NCI-H128 (cell line): ENCODE measurements around the gene CD1E.
"Not testable (repeated sequence)": the region's sequence is repeated elsewhere in the genome, so short reads cannot be mapped to it uniquely, and the experiment has no call there.

Experiments
- DNase-seq: peaks from one replicate; lab custom pipeline; 2025; ENCODE audit not compliant: unreplicated experiment; lab: John Stamatoyannopoulos, UW

Gene CD1E

GRCh38 chr1:158362482-158362881 is 8.8 kb downstream of the CD1E start:
- no peak for DNase-seq

- DNase-seq: no peak
These were observed 9.2 kb downstream of the CD1E start for GRCh38 chr1:158362941-158363340.

- DNase-seq: no peak
These were observed 13.1 kb downstream of the CD1E start for GRCh38 chr1:158366783-158367182.

- no peak for DNase-seq
These were observed 17.7 kb downstream of the CD1E start for GRCh38 chr1:158371188-158371953.

- not testable (repeated sequence) for DNase-seq
These were observed 20.4 kb downstream of the CD1E start for GRCh38 chr1:158374101-158374500.

- DNase-seq: no peak
These were observed 21.2 kb downstream of the CD1E start for GRCh38 chr1:158374860-158375259.

GRCh38 chr1:158390331-158390730 is 36.6 kb downstream of the CD1E start:
- DNase-seq: no peak

GRCh38 chr1:158391099-158391498 is 37.4 kb downstream of the CD1E start:
- no peak for DNase-seq

GRCh38 chr1:158393476-158393875 is 39.8 kb downstream of the CD1E start:
- DNase-seq: no peak

GRCh38 chr1:158396646-158397045 is 43.0 kb downstream of the CD1E start:
- no peak for DNase-seq

GRCh38 chr1:158398818-158399514 is 45.3 kb downstream of the CD1E start, which contains the start of gene OR10T2:
Gene OR10T2 (minus strand): TSS chr1:158399466. CDS start chr1:158399466, 0 bp downstream.
- no peak for DNase-seq

GRCh38 chr1:158400871-158401270 is 47.2 kb downstream of the CD1E start:
- no peak for DNase-seq

- no peak for DNase-seq
These were observed 53.4 kb downstream of the CD1E start for GRCh38 chr1:158407092-158407491.
